HG03575 (cell line): ENCODE data around the gene TMPRSS13.
"Not testable (repeated sequence)": the region's sequence is repeated elsewhere in the genome, so short reads cannot be mapped to it uniquely, and the experiment has no call there.

ENCODE experiments used
- ATAC-seq: cut with Tn5 transposase; IDR thresholded peaks from one replicate; pipeline ENCODE4 v1.9.1; 2021; ENCODE audit not compliant: unreplicated experiment, insufficient number of reproducible peaks, low FRiP score; ENCODE audit errors: extremely low read depth

The TMPRSS13 gene

DNA sequence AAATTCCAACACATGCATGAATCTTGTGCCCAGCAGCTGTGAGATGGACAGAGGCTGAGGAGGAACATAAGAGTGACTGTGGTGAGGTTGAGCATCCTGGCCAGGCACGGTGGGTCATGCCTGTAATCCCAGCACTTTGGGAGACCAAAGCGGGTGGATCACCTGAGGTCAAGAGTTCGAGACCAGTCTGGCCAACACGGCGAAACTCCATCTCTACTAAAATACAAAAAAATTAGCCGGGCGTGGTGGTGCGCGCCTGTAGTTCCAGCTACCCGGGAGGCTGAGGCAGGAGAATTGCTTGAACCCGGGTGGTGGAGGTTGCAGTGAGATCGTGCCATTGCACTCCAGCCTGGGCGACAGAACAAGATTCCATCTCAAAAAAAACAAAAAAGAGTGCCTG, 63.7 kb downstream of the TMPRSS13 start:
- ATAC-seq: not testable (repeated sequence)

DNA sequence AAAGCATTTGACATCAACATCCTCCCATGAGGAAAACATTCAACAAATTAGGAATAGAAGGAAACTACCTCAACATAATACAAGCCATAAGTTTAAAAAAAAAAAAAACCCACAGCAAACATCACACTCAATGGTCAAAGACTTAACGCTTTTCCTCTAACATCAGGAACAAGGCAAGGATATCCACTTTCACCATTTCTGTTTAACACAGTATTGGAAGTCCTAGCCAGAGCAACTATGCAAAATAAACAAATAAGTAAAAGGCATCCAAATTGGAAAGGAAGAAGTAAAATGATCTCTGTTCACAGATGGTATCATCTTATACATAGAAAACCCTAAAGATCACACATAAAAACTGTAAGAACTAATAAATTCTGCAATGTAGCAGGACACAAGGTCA, 65.8 kb downstream of the TMPRSS13 start:
- no peak for ATAC-seq

DNA sequence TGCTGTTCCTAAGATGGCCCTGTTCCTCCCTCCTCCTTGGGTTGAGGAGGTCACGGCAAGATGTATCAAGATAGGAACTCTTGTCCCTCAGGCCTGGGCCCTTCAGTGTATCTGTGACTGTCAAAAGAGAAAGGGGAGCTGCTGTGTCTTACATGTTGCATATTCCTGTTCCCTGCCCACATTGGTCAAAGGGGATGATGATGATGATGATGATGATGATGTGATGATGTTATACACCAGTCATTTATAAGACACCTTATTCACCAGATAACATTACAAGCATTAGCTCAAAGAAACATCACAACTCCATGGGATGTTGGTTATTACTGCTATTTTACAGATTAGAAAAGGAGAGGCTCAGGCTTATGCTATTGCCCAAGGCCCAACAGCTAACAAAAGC, 66.4 kb downstream of the TMPRSS13 start:
- ATAC-seq: no peak

DNA sequence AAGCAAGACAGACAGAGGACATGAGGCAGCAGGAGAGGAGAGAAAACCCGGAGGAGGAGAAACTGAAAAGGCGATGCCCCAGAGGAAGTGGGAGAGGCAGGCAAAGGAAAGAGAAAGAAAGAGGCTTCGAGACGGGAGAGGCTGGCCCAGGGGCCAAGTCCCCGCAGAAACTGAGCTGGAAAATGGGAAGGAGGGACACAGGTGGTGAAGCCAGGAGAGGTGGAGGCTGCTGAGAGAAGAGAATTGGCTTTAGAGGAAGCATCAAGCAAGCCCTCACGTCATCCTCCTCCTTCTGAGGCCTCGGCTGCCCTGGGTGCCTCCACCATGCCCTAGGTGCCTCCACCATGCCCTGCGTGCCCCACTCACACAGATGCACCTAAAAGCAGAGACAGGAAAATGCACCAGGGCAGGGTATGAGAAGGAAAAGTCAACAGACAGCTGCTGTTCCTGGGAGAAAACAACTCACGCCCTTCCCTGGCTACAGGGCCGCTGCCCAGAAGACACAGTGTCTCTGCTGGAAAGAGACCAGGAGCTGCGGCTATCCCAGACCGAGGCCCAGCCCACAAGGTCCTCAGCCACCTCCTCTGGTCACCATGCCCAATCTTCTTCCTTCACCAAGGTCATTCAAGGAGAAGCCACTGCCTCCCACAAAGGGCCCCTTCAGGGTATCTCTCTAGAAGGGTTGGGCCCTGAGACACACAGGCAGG, 67.0 kb downstream of the TMPRSS13 start:
- ATAC-seq: no peak

DNA sequence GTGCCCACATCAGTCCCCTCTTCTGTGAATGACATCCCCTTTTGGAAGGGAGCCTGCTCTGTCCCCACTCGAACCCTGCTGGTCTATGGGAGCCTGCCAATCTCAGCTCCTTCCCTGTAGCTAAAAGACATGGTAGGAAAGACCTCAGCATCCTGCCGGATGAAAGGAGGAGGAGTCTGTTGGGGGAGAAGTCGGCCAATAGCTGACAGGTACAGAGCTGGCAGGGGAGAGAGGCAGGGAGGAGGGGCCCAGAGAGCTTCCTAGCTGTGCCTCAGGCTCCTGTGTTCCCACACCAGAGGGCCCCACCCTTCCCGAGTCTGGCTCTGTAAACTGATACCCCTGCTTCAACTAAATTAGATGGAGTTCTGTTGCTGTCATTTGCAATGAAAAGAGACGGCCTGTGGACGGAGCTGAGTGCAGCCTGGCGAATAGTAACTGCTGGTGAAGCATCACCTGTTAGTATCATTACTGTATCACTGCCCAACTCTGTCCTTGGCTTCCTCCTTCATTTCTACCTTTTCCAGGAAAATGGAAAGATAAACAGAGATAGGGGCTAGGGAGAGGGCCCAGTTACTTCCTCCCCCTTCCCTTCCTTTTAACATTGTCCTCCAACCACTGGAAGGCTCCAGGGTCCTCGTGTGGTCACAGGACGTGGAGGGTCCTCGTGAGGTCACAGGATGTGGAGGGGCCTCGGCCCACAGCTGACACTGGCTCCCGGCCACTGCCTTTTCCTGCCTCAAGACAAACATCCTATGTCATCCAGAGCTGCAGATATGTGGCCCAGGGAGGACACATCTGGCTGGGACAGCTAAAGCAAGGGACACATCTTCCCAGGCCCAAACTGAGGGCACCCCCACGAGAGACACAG, 67.8 kb downstream of the TMPRSS13 start:
- no peak for ATAC-seq

DNA sequence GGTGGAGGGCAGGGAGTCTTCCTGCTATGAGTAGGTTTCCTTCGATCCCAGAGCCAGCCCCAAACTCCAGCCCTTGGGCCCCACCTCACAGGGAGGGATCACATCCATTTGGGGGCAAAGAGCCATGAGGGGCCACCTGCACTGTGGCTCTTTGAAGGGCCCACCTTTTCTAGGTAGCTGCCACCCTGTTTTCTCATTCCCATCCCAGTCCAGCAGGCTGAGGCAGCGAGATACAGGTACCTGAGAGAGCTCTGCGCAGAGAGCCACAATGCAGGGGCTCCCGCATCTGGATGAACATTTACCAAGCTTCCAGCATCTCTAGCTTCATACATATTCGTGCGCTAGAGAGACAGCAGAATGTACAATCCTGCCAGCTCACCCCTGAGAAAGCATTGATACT, 69.1 kb downstream of the TMPRSS13 start:
- no peak for ATAC-seq

DNA sequence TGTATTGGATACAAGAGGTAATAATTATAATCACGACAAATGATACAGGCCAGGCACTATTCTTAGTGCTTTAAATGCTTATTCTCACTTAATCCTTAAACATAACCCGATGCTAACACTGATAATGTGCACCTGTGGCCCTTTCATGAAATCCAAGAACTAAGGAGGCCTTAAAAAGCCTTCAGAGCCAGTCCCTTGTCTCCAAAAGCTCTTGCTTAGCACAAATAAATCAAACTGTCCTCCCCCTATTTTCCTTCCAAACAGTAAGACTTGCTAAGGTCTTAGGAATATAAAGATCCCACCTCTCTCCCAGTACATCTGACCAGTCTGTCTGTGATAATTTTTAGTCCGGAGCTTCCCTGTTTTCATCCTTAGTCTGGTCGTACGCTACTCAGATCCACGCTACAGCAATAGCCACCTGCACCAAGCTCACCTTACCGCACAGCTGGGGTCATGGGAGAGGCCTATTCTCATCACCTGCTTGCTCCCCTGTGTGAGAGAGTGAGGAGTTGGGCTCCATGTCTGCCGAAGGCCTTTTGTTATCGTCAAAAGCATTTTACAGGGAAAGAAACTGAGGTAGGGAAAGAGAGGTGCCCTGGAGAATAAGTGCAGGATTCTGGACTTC, 69.6 kb downstream of the TMPRSS13 start:
- no peak for ATAC-seq

DNA sequence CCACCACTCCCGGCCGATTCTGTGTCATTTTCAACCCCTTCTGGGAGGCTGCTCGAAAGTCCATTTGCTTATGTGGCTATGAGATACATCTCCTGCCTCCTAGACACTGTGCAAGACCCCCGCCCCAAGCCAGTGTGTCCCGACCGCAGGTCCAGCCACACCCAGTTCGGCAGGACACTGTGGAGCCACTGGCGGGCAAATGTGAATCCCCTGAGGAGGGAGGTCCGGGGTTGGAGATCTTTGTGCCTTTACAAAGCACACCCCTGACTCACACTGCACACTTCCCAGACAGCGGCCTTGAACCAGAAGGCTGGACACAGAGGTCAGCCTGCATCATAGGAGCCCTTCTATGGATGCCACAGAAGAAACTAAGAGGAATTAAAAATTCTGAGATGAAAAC, 70.1 kb downstream of the TMPRSS13 start:
- no peak for ATAC-seq

DNA sequence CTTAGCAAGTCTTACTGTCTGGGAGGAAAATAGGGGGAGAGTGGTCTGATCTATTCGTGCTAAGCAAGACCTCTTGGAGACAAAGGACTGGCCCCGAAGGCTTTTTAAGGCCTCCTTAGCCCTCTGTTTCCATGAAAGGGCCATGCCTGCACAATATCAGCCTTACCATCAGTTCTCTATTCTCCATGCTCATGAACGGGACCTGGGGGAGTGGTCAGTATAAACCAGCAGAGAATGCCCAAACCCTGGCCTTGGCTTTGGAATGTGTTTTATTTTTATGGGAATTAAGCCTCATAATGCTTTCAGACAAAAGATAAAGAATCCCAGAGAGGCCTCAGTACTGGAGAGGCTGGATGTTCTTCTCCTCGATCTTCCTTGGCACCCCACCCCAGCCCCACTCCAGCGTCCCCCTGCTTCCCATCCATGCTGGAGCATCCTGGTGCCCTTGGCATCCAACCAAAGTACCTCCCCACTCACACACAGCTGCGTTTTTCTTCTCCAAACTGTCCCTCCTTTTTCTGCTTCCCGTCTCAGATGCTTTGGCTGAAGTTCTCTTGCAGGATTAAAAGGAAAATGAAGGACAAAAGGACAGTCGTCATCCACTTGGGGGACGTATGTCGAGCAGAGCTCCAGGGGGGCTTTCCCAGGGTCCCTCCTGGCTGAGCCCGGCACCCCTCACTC, 71.3 kb downstream of the TMPRSS13 start:
- no peak for ATAC-seq

DNA sequence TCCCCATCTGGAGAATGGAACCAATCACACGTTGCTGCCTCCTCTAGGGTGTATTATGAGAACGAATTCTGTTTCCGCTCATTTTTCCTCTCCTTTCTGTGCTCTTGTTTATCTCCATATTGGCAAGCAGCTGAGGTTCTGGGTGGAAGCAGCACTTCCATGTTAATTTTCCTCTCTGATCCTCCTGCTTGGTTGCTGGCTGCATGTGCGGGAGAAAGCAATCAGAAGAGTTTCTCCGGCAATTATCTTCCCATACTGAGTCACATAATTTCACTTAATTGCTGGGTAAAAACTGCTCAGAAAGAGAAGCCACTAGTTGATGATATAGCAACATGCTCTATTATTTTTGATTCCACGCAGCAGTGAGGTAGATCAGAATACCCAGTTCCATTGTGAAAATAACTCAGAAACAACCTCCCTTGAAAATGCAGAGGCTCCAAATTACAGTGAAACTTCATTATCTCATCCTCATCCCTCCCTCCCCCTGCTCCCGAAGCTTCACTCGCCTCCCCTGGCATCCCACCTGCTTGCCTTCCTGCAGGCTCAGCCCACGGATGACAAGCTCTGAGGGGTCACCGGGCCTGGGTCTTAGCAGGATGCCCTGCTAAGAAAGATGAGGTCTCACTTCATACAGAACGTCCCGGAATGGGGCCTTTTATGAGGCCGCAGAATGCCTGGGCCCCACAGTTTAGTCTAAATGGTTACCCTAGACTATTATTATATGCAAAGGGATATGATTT, 73.1 kb downstream of the TMPRSS13 start:
- no peak for ATAC-seq

DNA sequence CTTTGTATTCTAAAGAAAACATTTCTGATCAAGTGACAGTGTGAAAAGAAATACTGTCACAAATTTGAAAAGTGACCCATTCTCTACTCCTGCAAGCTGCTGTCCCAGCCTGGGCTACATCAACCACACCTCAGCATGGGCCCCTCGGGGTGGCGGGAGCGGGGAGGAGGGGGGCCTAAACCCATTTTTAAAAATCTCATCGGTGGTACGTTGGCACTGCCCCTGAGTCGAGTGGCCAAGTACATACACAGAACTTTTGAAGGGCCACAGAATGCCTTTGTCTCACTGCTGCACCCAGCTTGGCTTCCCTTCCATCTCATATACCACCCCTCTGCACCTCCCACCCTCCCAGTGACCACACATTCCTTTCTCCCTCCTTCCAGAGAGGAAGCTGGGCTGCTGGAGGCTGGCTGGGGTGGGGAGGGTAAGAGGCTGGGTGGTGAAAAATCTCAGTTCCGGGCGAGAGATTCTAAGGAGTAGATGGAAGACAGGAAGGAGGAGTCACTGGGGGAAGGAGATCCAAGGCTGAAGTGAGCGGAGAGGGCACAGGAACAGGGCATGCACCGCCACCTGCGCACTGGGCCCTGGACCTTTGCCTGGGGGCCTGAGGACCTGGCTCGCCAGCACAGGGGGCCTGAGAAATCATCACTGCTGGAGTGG, 73.9 kb downstream of the TMPRSS13 start:
- ATAC-seq: no peak

DNA sequence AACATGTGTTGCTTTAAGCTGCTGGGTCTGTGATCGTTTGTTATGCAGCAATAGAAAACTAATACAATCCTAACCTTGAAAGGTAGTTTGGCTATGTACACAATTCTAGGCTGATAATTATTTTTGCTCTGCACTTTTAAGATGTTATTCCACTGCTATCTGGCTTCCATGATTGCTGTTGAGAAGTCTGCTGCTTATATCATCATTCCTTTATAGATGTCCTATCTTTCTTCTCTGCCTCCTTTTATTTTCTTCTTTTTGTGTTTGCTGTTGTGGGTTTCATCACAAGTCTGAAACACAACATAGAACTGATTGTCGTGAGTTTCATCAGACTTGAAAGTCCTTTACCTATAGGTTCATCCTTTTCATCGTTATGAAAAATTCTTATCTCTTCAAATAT, 76.9 kb downstream of the TMPRSS13 start:
- ATAC-seq: no peak

DNA sequence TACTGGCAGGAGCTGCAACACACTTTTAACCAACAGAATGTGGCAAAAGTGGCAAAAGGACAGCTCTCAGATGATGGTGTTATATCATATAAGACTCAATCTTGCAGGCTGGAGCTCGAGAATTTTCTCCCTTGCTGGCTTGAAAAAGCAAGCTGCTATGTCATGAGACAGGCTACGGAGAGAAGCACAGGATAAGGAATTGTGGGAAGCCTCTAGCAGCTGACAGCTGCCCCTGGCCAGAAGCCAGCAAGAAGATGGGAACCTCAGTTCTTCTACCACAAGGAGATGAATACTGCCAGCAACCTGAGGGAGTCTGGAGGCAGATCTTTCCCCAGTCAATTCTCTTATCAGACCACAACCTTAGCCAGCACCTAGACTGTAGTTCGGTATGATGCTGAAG, 77.3 kb downstream of the TMPRSS13 start:
- ATAC-seq: no peak

DNA sequence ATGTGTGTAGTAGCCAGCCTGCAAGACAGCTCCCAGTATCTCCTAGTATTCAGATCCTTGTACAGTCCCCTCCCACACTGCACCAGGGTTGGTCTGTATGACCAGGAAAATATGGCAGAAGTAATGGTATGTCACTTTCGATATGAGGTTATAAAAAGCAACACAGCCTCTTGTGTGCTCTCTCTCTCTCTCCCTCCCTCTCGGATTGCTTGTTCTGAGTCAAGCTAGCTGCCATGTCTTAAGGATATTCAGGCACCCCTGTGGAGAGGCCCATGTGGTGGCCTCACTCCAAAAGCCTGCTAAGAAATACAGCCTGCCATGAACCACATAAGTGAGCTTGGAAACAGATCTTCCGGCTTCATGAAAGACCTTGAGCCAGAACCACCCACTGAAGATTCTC, 78.1 kb downstream of the TMPRSS13 start:
- ATAC-seq: no peak
